ENCODE results near the gene DAW1.

The DAW1 gene

DNA sequence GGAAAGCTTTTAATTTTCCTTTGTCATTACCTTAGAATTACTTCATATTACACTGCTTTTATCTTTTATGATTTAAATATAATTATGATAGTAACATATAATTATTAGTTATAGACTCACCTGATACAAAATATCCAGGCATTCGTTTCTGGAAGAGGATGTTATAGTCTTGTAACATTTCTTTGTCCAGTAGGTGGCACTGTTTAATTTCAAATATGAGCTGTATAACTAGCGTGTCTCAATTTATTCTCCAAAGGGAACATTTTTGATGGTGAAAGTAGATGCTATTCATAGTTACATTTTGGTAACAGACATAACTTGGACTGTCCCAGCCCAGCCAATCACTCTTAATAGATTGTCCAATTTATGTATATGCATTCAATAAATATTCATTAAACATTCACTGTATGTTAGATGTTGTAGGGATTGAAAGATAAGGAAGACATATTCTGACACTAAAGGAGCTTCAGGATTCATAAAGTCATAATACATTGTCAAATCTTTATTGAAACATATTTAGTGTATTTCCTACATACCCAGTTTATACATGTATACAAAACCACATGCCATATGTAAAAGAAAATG is 19.2 kb downstream of the DAW1 start:
- TF ChIP-seq CTCF (IDR thresholded peaks at IDR 0.05; ENCODE audit: insufficient read depth, low read length, poor library complexity, severe bottlenecking), result peak; percentile 44

GRCh38 chr2:227891673-227892072 is 20.2 kb downstream of the DAW1 start:
- no peak for DNase-seq (ENCODE audit: extremely low read depth, insufficient read length)
- TF ChIP-seq CTCF (IDR thresholded peaks at IDR 0.05; ENCODE audit: insufficient read depth, low read length, poor library complexity, severe bottlenecking), result no peak
- Histone ChIP-seq H3K27me3 (replicated peaks; ENCODE audit: control insufficient read depth, insufficient read depth, low read length) (no peaks in the 10 kb centered on the region), H3K36me3 (ENCODE audit: control insufficient read depth, insufficient read depth, low read length) (no peaks in the 10 kb centered on the region), H3K4me3 (replicated peaks; ENCODE audit: low read depth, low read length) (no peak overlapping the region)

More for the DNA sequence above, 19.2 kb downstream of the DAW1 start:
- Histone ChIP-seq H3K4me3 (replicated peaks; ENCODE audit: low read depth, low read length) (no peak overlapping the region), H3K27me3 (replicated peaks; ENCODE audit: control insufficient read depth, insufficient read depth, low read length) (no peaks in the 10 kb centered on the region), H3K36me3 (ENCODE audit: control insufficient read depth, insufficient read depth, low read length) (no peaks in the 10 kb centered on the region)
- DNase-seq (ENCODE audit: extremely low read depth, insufficient read length), result no peak

DNA sequence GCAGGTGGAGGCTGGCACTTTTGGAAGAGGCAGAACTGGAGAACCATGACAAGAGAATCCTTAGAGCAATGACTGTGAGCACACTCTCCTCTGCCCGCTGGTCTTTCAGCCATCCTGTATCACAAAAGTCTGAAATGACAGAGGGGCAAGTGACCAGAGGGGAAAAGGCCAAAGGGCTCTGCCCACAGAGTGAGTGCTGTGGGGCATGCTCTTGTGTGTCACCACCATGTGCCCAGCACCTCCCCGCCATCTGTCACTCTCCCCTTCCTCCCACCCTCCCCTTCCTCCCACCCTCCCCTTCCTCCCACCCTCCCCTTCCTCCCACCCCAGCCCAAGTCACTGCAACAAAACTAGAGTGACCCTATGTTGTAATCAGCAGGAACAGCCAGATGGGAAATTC is 31.9 kb downstream of the DAW1 start:
- TF ChIP-seq CTCF (IDR thresholded peaks at IDR 0.05; ENCODE audit: insufficient read depth, low read length, poor library complexity, severe bottlenecking), result no peak
- H3K36me3 ChIP-seq (ENCODE audit: control insufficient read depth, insufficient read depth, low read length), result no peaks in the 10 kb centered on the region
- no peak overlapping the region for H3K4me3 ChIP-seq (replicated peaks; ENCODE audit: low read depth, low read length)
- DNase-seq (ENCODE audit: extremely low read depth, insufficient read length), result no peak
- peaks cover 1% of the 10 kb centered on the region for H3K27me3 ChIP-seq (replicated peaks; ENCODE audit: control insufficient read depth, insufficient read depth, low read length)

DNA sequence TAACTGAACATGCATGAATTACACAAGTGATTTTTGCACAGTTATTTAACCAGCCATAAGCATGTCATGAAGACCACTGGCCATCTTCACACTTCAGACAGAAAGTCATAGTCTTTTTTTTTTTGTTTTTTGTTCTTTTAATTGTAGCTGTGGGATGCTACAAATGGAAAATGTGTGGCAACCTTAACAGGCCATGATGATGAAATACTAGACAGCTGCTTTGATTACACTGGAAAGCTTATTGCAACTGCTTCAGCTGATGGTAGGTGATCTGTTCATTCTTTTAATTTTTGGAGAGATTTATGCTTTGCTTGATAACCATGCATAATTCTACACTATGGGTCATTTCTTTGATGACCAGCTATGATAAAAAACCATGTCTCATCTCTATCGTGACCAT is 35.6 kb downstream of the DAW1 start:
- no peaks in the 10 kb centered on the region for H3K27me3 ChIP-seq (replicated peaks; ENCODE audit: control insufficient read depth, insufficient read depth, low read length)
- TF ChIP-seq CTCF (IDR thresholded peaks at IDR 0.05; ENCODE audit: insufficient read depth, low read length, poor library complexity, severe bottlenecking), result no peak
- H3K36me3 ChIP-seq (ENCODE audit: control insufficient read depth, insufficient read depth, low read length), result no peaks in the 10 kb centered on the region
- DNase-seq (ENCODE audit: extremely low read depth, insufficient read length), result no peak
- no peak overlapping the region for H3K4me3 ChIP-seq (replicated peaks; ENCODE audit: low read depth, low read length)

GRCh38 chr2:227908266-227909054 is 37.0 kb downstream of the DAW1 start:
- no peak for TF ChIP-seq CTCF (IDR thresholded peaks at IDR 0.05; ENCODE audit: insufficient read depth, low read length, poor library complexity, severe bottlenecking)
- Histone ChIP-seq H3K36me3 (ENCODE audit: control insufficient read depth, insufficient read depth, low read length) (no peaks in the 10 kb centered on the region), H3K27me3 (replicated peaks; ENCODE audit: control insufficient read depth, insufficient read depth, low read length) (no peaks in the 10 kb centered on the region), H3K4me3 (replicated peaks; ENCODE audit: low read depth, low read length) (no peak overlapping the region)
- DNase-seq (ENCODE audit: extremely low read depth, insufficient read length), result no peak
